Measurements from ENCODE around the gene SORCS2. TPM values are rescaled to one million over a fixed set of nuclear protein-coding genes. Genes with fewer than 3 reads are reported as not detected.

SORCS2 gene
- total RNA-seq, 1 donor from 2014 or later, result 13.8 TPM

DNA sequence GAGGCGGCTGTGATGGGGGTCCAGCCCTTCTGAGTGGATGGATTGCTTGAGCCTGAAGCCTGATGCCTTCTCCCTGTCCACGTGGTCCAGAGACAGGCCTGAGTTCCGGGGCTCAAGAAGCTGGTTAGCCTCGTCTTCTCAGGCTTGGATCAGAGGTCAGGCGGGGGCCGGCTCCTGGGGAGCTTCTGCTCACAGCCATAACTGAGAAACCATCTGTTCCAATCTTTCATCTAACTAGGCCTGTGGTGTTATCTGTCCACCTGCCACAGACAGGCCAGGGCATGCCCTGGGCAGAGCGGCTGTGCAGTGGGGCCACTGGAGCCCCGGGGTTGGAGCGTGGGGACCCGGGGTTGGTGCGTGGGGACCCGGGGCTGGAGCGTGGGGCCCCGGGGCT is 63.1 kb downstream of the SORCS2 start:
- no peak overlapping the region for H3K4me3 ChIP-seq (ENCODE audit: insufficient read depth, low read depth, low read length)
- H3K4me2 ChIP-seq (ENCODE audit: low read length), result no peak overlapping the region
- no peak overlapping the region for H3K27ac ChIP-seq (ENCODE audit: low read depth, low read length)
- H3K9me3 Mint-ChIP-seq (ENCODE audit: unreplicated experiment), result peaks cover 9% of the 10 kb centered on the region
- H3K4me1 Mint-ChIP-seq (ENCODE audit: low read depth, unreplicated experiment), result peaks cover 14% of the 10 kb centered on the region
- no peak overlapping the region for H3K9ac ChIP-seq (ENCODE audit: low read length)
- peaks cover 11% of the 10 kb centered on the region for H3K36me3 Mint-ChIP-seq (ENCODE audit: low read depth, unreplicated experiment)
- H4K20me1 ChIP-seq (ENCODE audit: insufficient read depth, low read length), result peaks cover 19% of the 10 kb centered on the region
- TF ChIP-seq EZH2 (IDR thresholded peaks at IDR 0.05; ENCODE audit: insufficient read depth, low read length), result no peak
- TF ChIP-seq, protein P1, sequence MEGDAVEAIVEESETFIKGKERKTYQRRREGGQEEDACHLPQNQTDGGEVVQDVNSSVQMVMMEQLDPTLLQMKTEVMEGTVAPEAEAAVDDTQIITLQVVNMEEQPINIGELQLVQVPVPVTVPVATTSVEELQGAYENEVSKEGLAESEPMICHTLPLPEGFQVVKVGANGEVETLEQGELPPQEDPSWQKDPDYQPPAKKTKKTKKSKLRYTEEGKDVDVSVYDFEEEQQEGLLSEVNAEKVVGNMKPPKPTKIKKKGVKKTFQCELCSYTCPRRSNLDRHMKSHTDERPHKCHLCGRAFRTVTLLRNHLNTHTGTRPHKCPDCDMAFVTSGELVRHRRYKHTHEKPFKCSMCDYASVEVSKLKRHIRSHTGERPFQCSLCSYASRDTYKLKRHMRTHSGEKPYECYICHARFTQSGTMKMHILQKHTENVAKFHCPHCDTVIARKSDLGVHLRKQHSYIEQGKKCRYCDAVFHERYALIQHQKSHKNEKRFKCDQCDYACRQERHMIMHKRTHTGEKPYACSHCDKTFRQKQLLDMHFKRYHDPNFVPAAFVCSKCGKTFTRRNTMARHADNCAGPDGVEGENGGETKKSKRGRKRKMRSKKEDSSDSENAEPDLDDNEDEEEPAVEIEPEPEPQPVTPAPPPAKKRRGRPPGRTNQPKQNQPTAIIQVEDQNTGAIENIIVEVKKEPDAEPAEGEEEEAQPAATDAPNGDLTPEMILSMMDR (IDR thresholded peaks at IDR 0.05; ENCODE audit: insufficient read depth, low read depth, low read length), result no peak
- peaks cover 7% of the 10 kb centered on the region for H3K79me2 ChIP-seq (ENCODE audit: insufficient read depth, low read length)
- peaks cover 5% of the 10 kb centered on the region for H3K4me1 ChIP-seq (ENCODE audit: insufficient read depth, low read length)
- H3K4me3 Mint-ChIP-seq (ENCODE audit: unreplicated experiment), result no peak overlapping the region
- no peaks in the 10 kb centered on the region for H3K9me3 ChIP-seq (ENCODE audit: insufficient read depth, low read depth, low read length)
- DNase-seq (ENCODE audit: low read depth) (no peak), FAIRE-seq (no peak)
- peak overlapping the region; percentile 9 for H3K27ac Mint-ChIP-seq (ENCODE audit: unreplicated experiment)
- H3K27me3 ChIP-seq (ENCODE audit: insufficient read depth, low read length), result no peaks in the 10 kb centered on the region
- H2AFZ ChIP-seq (ENCODE audit: low read depth, low read length), result no peak overlapping the region
- peaks cover 14% of the 10 kb centered on the region for H3K27me3 Mint-ChIP-seq (ENCODE audit: low read depth, unreplicated experiment)
- no peaks in the 10 kb centered on the region for H3K36me3 ChIP-seq (ENCODE audit: insufficient read depth, low read length)

GRCh38 chr4:7255996-7256395 is 63.7 kb downstream of the SORCS2 start:
- Histone ChIP-seq H3K4me1 (ENCODE audit: insufficient read depth, low read length) (no peaks in the 10 kb centered on the region), H4K20me1 (ENCODE audit: insufficient read depth, low read length) (peaks cover 22% of the 10 kb centered on the region), H3K36me3 (ENCODE audit: insufficient read depth, low read length) (no peaks in the 10 kb centered on the region), H3K27ac (ENCODE audit: low read depth, low read length) (no peak overlapping the region), H2AFZ (ENCODE audit: low read depth, low read length) (no peak overlapping the region), H3K27me3 (ENCODE audit: insufficient read depth, low read length) (no peaks in the 10 kb centered on the region), H3K9me3 (ENCODE audit: insufficient read depth, low read depth, low read length) (no peaks in the 10 kb centered on the region), H3K4me3 (ENCODE audit: insufficient read depth, low read depth, low read length) (no peak overlapping the region), H3K4me2 (ENCODE audit: low read length) (no peak overlapping the region), H3K79me2 (ENCODE audit: insufficient read depth, low read length) (peaks cover 7% of the 10 kb centered on the region), H3K9ac (ENCODE audit: low read length) (no peak overlapping the region)
- DNase-seq (ENCODE audit: low read depth) (no peak), FAIRE-seq (no peak)
- Mint-ChIP-seq H3K36me3 (ENCODE audit: low read depth, unreplicated experiment) (peaks cover 11% of the 10 kb centered on the region), H3K27ac (ENCODE audit: unreplicated experiment) (no peak overlapping the region), H3K4me3 (ENCODE audit: unreplicated experiment) (no peak overlapping the region), H3K4me1 (ENCODE audit: low read depth, unreplicated experiment) (peaks cover 14% of the 10 kb centered on the region), H3K27me3 (ENCODE audit: low read depth, unreplicated experiment) (peaks cover 11% of the 10 kb centered on the region), H3K9me3 (ENCODE audit: unreplicated experiment) (peaks cover 11% of the 10 kb centered on the region)
- no peak for TF ChIP-seq EZH2 (IDR thresholded peaks at IDR 0.05; ENCODE audit: insufficient read depth, low read length)
- TF ChIP-seq, protein P1 (IDR thresholded peaks at IDR 0.05; ENCODE audit: insufficient read depth, low read depth, low read length), result no peak

DNA sequence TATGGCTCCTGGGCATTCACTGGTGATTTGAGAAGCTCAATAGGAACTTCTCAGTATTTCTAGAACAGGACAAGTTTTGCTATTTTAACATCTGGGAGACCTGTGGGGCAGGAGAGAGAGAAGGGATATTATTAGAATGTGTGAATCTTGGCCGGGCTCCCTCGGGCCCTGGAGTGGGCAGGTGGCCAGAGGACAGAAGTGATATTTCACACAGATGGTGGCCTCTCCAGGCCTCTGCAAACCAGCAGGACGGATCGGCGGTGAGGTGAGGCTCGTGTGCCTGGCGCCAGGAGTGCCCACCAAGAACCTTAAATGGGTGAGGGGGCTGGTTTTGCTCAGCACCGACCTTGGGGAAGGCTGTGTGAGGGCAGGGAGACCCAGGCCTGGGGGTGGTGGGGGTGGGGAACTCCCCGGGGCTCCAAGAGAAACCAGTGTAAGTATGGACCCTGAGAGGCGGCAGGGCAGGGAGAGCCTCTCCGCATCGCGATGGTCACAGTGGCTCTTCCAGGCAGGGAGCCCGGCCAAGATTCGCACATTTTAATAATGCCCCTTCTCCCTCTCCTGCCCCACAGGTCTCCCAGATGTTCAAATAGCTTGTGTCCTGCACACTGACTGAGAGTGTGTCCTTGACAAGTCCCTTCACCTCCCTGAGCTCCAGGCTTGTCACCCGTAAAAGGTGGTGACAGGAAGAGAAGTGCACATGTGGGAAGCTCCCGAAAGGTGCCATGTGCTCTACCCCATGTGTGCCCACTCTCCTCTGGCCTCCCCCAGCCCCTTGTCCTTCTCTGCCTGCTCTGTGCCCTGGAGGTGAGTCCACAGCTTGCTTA is 64.9 kb downstream of the SORCS2 start:
- no peak overlapping the region for H3K27ac Mint-ChIP-seq (ENCODE audit: unreplicated experiment)
- FAIRE-seq (no peak), DNase-seq (ENCODE audit: low read depth) (peak; percentile 14)
- H3K4me2 ChIP-seq (ENCODE audit: low read length), result no peak overlapping the region
- peaks cover 11% of the 10 kb centered on the region for H3K36me3 Mint-ChIP-seq (ENCODE audit: low read depth, unreplicated experiment)
- H3K36me3 ChIP-seq (ENCODE audit: insufficient read depth, low read length), result no peaks in the 10 kb centered on the region
- no peak for TF ChIP-seq EZH2 (IDR thresholded peaks at IDR 0.05; ENCODE audit: insufficient read depth, low read length)
- TF ChIP-seq, protein P1 (IDR thresholded peaks at IDR 0.05; ENCODE audit: insufficient read depth, low read depth, low read length), result no peak
- H3K27me3 ChIP-seq (ENCODE audit: insufficient read depth, low read length), result no peaks in the 10 kb centered on the region
- peaks cover 11% of the 10 kb centered on the region for H3K9me3 Mint-ChIP-seq (ENCODE audit: unreplicated experiment)
- H3K9ac ChIP-seq (ENCODE audit: low read length), result no peak overlapping the region
- no peak overlapping the region for H3K4me3 ChIP-seq (ENCODE audit: insufficient read depth, low read depth, low read length)
- H3K27ac ChIP-seq (ENCODE audit: low read depth, low read length), result no peak overlapping the region
- H3K4me3 Mint-ChIP-seq (ENCODE audit: unreplicated experiment), result no peak overlapping the region
- peaks cover 7% of the 10 kb centered on the region for H3K79me2 ChIP-seq (ENCODE audit: insufficient read depth, low read length)
- H2AFZ ChIP-seq (ENCODE audit: low read depth, low read length), result no peak overlapping the region
- no peaks in the 10 kb centered on the region for H3K4me1 ChIP-seq (ENCODE audit: insufficient read depth, low read length)
- H3K4me1 Mint-ChIP-seq (ENCODE audit: low read depth, unreplicated experiment), result peaks cover 17% of the 10 kb centered on the region
- no peaks in the 10 kb centered on the region for H3K9me3 ChIP-seq (ENCODE audit: insufficient read depth, low read depth, low read length)
- peaks cover 18% of the 10 kb centered on the region for H4K20me1 ChIP-seq (ENCODE audit: insufficient read depth, low read length)
- peaks cover 5% of the 10 kb centered on the region for H3K27me3 Mint-ChIP-seq (ENCODE audit: low read depth, unreplicated experiment)

Data from astrocyte (in vitro differentiated cells and primary cell).